Ishikawa (cell line): Measurements from ENCODE around the gene CSTPP1.

Experiments
- CEBPB ChIP-seq: IDR thresholded peaks from 2 replicates; pipeline ENCODE4 v1.6.1; 2012
- CREB1 ChIP-seq: IDR thresholded peaks from 2 replicates; pipeline ENCODE4 v1.6.1; 2012; ENCODE audit warnings: low read depth
- EGR1 ChIP-seq: IDR thresholded peaks from 2 replicates; pipeline ENCODE4 v1.6.1; 2012
- EP300 ChIP-seq: IDR thresholded peaks from 2 replicates; pipeline ENCODE4 v1.6.1; 2012; ENCODE audit warnings: borderline replicate concordance
- FOXM1 ChIP-seq: IDR thresholded peaks from 2 replicates; pipeline ENCODE4 v1.6.1; 2012; ENCODE audit warnings: low read depth, borderline replicate concordance
- NFIC ChIP-seq: IDR thresholded peaks from 2 replicates; pipeline ENCODE4 v1.6.1; 2012
- RAD21 ChIP-seq: IDR thresholded peaks from 2 replicates; pipeline ENCODE4 v1.6.1; 2012; ENCODE audit warnings: low read depth
- TAF1 ChIP-seq: IDR thresholded peaks from 2 replicates; pipeline ENCODE4 v1.6.1; 2012; ENCODE audit warnings: low read depth, mild to moderate bottlenecking
- TCF12 ChIP-seq: IDR thresholded peaks from 2 replicates; pipeline ENCODE4 v1.6.1; 2012; ENCODE audit warnings: low read depth
- TEAD4 ChIP-seq: IDR thresholded peaks from 2 replicates; pipeline ENCODE4 v1.6.1; 2012
- USF1 ChIP-seq: IDR thresholded peaks from 2 replicates; pipeline ENCODE4 v1.6.1; 2012
- YY1 ChIP-seq: IDR thresholded peaks from 2 replicates; pipeline ENCODE4 v1.6.1; 2012; ENCODE audit warnings: low read depth
- ZBTB7A ChIP-seq: IDR thresholded peaks from 2 replicates; pipeline ENCODE4 v1.6.1; 2012; ENCODE audit warnings: low read depth
- TF ChIP-seq, protein P1 (sequence below): IDR thresholded peaks from 2 replicates; pipeline ENCODE4 v1.6.1; 2012
- TF ChIP-seq, protein P2 (sequence below): IDR thresholded peaks from 2 replicates; pipeline ENCODE4 v1.6.1; 2012; ENCODE audit warnings: low read depth, mild to moderate bottlenecking

CSTPP1 gene

DNA sequence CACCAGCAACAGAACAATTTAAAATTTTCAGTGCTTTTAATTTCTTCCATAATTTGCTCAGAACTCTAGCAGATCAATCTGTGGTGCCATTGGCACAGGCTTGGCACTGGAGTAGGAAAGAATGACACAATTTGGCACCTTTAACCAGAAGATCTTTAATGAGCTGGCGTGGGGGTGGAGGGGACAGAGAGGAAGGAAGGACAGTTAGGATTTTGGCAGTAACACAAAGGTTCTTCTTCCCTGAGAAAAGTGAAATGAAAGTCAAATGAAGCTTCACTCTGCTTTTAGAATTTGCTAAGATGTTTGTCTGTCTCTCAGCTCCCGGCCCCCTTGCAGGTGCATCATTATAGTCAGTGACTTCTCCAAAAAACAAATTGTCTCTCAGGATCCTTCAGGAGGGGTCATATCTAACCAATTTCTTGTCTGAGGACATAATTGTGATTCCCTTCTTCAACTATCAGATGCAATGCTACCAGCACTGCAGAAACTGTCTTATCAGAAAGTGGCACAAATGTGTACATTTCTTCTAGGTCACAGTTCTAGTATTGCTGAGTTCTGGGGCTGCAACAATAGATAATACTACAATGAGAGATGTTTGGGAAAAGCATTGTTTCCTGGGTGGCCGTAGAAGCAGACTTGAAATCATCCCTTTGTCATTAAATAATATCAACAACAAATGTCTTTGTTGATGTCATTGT lies 66.8 kb downstream of the CSTPP1 start:
- TF ChIP-seq USF1: no peak
- no peak for TF ChIP-seq TAF1
- no peak for TF ChIP-seq RAD21
- TF ChIP-seq FOXM1: no peak
- no peak for TF ChIP-seq YY1
- TF ChIP-seq TEAD4: no peak
- no peak for TF ChIP-seq EGR1
- no peak for TF ChIP-seq TCF12

DNA sequence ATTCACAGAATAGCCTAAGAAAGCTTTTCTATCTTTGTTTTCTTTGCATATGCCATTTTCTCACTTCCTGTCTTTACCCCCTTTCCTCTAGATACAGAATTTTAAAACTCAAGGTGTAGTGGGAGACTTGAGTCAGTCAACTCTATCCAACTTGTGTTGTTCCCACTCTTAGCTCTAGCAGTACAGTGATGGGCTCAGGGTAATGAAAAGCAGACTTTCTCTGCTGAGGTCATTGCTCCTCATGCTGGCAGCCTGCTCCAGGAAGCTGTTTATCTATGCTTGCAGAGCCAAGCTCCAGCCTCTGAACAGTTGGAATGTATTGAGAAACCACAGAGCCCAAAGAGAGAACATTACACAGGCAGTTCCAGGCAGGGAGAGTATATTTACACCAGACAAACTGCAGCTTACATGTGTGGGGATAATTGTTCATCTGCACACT lies 68.1 kb downstream of the CSTPP1 start:
- TF ChIP-seq EGR1: no peak
- no peak for TF ChIP-seq TEAD4
- TF ChIP-seq EP300: no peak
- TF ChIP-seq CEBPB: no peak
- no peak for TF ChIP-seq FOXM1

GRCh38 chr11:47005441-47005840 lies 68.9 kb downstream of the CSTPP1 start:
- TF ChIP-seq TAF1 (no peak), TCF12 (no peak), NFIC (no peak), TEAD4 (no peak), YY1 (no peak), ZBTB7A (no peak), FOXM1 (no peak), CEBPB (no peak)

DNA sequence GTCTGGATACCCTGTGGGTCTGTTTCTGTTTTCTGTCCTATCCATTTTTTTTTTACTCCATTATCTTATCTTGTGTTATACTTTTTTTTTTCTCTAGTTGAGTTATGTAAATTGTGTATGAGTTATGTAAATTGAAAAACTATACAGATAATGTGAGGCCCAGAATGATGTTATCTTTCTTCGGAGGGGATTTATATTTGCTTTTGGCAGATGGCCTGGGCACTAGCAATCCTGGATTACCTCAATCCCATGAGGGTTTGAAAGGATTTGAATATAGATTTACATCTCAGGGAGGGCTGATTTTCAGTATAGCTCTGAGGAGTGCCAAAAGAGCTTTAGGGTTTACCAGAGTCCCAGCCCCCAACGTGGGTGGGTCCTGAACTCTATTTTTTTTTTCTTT lies 71.0 kb downstream of the CSTPP1 start:
- TF ChIP-seq USF1: no peak
- TF ChIP-seq TEAD4: no peak
- TF ChIP-seq CREB1: no peak
- TF ChIP-seq CEBPB: no peak
- TF ChIP-seq ZBTB7A: no peak
- no peak for TF ChIP-seq EP300
- no peak for TF ChIP-seq NFIC
- TF ChIP-seq, protein P1, sequence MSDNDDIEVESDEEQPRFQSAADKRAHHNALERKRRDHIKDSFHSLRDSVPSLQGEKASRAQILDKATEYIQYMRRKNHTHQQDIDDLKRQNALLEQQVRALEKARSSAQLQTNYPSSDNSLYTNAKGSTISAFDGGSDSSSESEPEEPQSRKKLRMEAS: no peak
- no peak for TF ChIP-seq TAF1
- TF ChIP-seq TCF12: no peak
- TF ChIP-seq EGR1: no peak
- TF ChIP-seq, protein P2, sequence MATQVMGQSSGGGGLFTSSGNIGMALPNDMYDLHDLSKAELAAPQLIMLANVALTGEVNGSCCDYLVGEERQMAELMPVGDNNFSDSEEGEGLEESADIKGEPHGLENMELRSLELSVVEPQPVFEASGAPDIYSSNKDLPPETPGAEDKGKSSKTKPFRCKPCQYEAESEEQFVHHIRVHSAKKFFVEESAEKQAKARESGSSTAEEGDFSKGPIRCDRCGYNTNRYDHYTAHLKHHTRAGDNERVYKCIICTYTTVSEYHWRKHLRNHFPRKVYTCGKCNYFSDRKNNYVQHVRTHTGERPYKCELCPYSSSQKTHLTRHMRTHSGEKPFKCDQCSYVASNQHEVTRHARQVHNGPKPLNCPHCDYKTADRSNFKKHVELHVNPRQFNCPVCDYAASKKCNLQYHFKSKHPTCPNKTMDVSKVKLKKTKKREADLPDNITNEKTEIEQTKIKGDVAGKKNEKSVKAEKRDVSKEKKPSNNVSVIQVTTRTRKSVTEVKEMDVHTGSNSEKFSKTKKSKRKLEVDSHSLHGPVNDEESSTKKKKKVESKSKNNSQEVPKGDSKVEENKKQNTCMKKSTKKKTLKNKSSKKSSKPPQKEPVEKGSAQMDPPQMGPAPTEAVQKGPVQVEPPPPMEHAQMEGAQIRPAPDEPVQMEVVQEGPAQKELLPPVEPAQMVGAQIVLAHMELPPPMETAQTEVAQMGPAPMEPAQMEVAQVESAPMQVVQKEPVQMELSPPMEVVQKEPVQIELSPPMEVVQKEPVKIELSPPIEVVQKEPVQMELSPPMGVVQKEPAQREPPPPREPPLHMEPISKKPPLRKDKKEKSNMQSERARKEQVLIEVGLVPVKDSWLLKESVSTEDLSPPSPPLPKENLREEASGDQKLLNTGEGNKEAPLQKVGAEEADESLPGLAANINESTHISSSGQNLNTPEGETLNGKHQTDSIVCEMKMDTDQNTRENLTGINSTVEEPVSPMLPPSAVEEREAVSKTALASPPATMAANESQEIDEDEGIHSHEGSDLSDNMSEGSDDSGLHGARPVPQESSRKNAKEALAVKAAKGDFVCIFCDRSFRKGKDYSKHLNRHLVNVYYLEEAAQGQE: no peak
- no peak for TF ChIP-seq RAD21
- TF ChIP-seq YY1: no peak

DNA sequence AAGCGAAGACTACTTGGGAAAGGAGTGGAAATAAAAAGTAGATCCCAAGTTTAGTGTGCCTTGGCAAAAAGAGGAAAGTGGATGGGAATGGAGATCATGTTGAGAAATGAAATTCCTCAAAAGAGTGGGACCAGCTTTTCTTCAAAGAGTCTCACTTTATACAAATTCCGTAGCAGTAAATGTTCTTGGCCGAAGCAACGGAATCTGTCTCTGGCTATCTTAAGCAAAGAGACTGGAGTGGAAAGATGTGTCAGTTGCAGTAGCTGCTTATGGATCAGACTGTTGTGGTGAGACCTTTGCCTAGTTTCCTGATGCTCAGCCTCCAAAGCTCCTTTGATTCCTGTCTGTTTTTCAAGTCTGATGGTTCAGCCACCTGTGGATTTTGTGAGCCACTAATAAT lies 73.6 kb downstream of the CSTPP1 start:
- TF ChIP-seq ZBTB7A (no peak), EP300 (no peak)

- TF ChIP-seq TEAD4: no peak
- TF ChIP-seq FOXM1: no peak
- no peak for TF ChIP-seq CREB1
Observed at GRCh38 chr11:47014097-47014496, 77.5 kb downstream of the CSTPP1 start.

GRCh38 chr11:47018637-47019036 lies 82.1 kb downstream of the CSTPP1 start:
- TF ChIP-seq TAF1: no peak
- TF ChIP-seq RAD21: no peak
- TF ChIP-seq ZBTB7A: no peak
- TF ChIP-seq CEBPB: no peak
- TF ChIP-seq, protein P1: no peak

DNA sequence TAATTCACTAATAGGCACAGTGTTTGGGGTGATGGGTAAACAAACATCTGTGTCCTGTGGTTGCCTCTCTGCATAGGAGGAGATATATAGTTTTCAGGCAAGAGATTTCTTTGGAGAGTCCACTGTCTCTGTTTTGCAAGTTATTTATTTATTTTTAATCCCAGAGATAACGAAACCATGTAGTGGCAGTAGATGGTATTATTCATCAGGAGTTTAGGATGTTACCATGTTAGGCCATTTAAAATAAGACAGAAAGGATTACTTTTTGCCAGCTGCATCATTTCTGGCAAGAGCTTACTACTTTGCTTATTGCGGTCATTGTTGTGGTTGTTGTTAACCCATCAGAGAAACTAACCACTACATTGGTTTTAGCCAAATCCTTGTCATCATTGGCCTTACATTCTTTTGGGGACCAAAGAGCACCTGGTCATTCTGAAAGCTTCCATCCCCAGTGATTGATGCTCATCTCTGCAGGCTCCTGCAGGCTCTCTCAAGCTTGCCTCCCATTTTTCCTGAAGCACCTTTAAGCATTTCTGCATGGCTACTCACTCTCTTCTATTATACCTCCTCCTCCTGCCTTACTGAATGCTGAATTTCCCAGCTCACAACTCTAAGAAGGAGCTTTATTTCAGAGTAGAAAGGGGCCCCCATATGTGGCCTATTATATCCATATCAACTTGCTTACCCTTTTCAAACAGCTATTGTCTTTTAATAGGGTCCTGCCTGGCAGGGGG lies 84.4 kb downstream of the CSTPP1 start:
- TF ChIP-seq ZBTB7A: no peak

GRCh38 chr11:47021527-47021818 lies 84.9 kb downstream of the CSTPP1 start:
- TF ChIP-seq ZBTB7A (no peak), CREB1 (no peak)
